Limb (tissue), 2 donors: ENCODE measurements around the gene RTN3.
"Not testable (repeated sequence)": the region's sequence is repeated elsewhere in the genome, so short reads cannot be mapped to it uniquely, and the experiment has no call there.

Experiments
- DNase-seq, 2 donors: peaks; one replicate each; pipeline ENCODE4 v3.0.0-alpha.2; 2016; ENCODE audit errors: extremely low spot score in 2 of 2

RTN3 gene, protein sequence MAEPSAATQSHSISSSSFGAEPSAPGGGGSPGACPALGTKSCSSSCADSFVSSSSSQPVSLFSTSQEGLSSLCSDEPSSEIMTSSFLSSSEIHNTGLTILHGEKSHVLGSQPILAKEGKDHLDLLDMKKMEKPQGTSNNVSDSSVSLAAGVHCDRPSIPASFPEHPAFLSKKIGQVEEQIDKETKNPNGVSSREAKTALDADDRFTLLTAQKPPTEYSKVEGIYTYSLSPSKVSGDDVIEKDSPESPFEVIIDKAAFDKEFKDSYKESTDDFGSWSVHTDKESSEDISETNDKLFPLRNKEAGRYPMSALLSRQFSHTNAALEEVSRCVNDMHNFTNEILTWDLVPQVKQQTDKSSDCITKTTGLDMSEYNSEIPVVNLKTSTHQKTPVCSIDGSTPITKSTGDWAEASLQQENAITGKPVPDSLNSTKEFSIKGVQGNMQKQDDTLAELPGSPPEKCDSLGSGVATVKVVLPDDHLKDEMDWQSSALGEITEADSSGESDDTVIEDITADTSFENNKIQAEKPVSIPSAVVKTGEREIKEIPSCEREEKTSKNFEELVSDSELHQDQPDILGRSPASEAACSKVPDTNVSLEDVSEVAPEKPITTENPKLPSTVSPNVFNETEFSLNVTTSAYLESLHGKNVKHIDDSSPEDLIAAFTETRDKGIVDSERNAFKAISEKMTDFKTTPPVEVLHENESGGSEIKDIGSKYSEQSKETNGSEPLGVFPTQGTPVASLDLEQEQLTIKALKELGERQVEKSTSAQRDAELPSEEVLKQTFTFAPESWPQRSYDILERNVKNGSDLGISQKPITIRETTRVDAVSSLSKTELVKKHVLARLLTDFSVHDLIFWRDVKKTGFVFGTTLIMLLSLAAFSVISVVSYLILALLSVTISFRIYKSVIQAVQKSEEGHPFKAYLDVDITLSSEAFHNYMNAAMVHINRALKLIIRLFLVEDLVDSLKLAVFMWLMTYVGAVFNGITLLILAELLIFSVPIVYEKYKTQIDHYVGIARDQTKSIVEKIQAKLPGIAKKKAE

DNA sequence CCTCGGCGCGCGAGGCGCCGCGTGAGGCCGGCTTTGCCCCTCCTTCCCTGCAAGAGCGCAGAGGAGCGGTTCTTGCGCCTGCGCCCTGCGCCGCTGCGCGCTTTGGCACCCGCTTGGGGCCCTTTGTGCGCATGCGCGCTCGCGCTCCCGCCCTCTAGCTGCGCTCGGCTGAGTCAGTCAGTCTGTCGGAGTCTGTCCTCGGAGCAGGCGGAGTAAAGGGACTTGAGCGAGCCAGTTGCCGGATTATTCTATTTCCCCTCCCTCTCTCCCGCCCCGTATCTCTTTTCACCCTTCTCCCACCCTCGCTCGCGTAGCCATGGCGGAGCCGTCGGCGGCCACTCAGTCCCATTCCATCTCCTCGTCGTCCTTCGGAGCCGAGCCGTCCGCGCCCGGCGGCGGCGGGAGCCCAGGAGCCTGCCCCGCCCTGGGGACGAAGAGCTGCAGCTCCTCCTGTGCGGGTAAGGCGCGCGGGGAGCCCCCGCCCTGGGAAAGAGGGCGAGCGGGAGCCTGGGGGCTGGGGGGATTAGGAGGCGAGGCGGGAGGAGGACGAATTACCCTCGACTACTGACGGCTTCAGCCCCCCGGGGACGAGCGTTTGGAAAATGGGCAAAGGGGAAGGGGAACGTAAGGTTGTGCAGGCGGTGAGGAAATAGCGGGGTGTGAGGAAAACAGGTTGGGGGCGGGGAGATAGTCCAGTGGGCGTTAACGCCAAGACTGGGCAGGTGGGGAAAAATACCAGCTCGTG is at the start of gene RTN3:
Gene RTN3 (plus strand): TSS at position 180 of the 745 bp plus-strand sequence. CDS start 137 bp downstream, at position 317.
- DNase-seq: peak; percentile 95 to 98

DNA sequence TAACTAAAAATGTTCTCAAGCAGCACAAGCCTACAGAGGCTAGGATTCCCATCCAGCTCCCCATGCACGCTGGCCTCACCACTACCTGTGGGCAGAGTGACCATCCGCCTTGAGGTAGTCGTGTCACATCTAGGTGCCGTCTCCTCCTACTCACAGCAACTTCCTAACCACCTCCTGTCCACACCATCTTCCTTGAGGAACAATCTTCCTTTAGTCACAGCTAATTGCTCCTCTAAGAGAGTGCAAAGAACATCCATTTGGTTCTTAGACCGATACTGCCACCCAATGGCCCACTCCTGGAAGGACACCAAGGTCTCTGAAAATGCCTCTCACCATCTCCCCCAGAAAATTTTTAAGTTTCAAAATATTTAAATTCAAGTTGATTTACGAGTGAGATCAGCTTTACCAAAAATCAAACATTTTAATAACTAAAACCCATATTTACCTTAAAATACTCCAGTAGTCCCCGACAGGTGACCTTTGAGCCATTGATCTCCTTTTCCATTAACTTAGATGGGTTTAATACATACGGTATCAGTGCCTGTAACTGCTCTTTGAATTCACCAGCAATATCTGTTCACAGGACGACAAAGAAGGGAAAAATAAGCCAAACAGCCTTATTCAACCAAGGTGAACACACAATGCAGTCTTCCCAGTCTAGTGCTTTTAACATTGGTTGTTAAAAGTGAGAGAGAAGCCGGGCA is 45.4 kb upstream of the RTN3 start:
- peak; percentile 65 to 75 for DNase-seq

DNA sequence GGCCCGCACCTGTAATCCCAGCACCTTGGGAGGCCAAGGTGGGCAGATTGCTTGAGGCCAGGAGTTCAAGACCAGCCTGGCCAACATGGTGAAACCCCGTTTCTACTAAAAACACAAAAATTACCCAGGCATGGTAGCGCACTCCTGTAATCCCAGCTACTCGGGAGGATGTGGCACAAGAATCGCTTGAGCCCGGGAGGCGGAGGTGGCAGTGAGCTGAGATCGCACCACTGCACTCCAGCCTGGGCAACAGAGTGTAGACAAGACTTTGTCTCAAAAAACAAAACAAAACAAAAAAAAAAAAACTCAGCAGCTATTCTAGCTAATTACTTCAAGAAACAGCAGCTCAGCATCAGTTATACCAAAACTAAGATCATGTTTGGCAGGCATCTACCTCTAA is 42.9 kb upstream of the RTN3 start:
- DNase-seq: not testable (repeated sequence)

DNA sequence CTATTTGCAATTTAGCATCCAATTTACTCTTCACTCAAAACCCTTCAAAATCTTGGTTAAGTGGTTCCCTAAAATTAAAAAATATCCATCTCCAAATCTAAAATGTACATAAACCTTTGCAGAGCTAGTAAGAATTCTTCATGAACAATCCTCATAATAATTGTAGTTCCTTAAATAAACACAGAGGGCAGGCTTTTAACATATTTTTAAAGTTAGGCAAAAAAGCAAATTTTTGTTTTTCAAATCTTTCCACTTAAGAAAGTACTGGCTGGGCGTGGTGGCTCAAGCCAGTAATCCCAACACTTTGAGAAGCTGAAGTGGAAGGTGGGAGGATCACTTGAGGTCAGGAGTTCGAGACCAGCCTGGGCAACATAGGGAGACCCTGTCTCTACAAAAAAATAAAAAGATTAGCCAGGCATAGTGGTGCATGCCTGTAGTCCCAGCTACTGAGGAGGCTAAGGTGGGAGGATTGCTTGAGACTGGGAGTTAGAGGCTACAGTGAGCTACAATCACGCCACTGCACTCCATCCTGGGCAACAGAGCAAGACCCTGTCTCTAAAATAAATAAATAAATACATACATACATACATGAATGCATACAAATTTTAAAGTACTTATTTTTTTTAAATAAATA is 42.0 kb upstream of the RTN3 start:
- DNase-seq: peak in 1 of 2 donors; percentile 28

DNA sequence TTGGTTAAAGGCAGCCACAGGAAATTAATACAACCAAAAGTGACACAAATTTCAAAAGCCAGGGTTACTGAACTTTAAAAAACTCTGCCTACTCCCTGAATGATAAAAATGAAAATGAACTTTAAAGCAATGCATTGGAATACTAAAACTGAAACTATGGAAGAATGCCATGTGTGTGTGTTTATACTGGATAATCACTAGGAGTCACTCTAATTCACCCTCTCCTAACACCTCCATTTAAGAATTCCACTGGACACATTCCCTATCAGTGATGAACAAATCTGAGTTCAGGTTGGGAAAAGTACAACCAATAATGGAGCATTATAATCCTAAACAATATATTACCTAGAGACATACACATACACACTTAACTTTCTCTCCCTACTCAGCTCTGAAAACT is 39.6 kb upstream of the RTN3 start:
- no peak for DNase-seq

DNA sequence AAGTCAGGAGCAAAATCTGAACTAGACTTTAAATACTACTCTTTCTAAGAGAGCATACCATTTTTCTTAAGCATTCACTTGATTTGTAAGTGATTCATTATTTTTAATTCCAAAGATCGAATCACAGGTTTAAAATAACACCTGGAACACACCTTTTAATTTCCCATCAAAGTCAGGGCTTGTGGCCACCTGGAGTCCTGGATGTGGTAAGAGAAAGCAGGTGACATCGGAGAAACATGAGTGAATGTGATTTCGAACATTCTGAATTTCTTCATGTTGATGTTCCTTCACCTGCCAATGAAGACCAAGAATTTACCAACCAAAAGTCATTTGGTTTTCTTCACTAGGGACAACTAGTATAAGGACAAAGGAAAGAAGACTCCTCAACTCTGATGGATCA is 38.1 kb upstream of the RTN3 start:
- no peak for DNase-seq

DNA sequence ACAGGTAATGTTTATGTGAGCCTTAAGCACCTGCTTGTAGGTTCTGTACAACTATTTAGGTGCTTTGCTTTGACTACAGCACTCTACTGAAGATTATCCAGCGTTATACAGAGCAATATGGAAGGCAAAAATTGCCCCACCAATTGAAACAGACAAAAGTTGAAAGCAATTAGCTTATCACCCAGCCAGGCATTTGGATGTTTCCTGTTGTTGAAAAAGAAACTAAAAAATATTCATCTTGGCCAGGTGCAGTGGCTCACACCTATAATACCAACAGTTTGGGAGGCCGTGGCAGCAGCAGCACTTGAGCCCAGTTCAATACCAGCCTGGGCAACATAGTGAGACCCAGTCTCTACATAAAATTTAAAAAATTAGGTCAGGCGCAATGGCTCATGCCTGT is 28.6 kb upstream of the RTN3 start:
- DNase-seq: no peak

DNA sequence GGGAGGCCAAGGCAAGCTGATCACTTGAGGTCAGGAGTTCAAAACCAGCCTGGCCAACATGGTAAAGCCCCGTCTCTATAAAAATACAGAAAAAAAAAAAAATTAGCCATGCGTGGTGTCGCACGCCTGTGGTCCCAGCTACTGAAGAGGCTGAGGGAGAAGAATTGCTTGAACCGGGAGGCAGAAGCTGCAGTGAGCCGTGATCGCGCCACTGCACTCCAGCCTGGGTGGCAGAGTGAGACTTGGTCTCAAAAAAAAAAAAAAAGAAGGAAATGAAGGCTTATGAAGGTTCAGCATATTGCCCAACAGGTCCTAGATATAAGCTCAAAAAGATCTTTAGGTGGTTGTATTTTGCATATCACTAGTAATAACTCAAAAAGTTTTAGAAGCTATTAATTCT is 20.3 kb upstream of the RTN3 start:
- DNase-seq: no peak

DNA sequence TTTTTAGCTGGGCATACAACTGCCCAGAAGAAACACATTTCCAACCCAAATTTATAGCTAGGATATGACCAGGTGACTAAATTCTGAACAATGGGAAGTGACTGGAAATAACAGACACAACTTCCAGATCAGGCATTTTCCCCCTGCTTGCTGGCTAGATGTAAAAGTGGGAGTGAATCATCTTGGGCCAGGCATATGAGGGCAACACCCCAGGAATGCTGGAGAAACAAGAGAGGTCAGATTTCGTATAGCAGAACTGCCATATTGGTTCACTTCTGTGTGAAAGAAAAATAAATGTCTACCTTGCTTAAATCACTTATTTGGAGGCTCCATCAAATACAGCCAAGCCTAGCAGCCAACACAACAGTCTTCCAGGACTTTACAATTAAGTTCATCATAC is 17.5 kb upstream of the RTN3 start:
- no peak for DNase-seq

DNA sequence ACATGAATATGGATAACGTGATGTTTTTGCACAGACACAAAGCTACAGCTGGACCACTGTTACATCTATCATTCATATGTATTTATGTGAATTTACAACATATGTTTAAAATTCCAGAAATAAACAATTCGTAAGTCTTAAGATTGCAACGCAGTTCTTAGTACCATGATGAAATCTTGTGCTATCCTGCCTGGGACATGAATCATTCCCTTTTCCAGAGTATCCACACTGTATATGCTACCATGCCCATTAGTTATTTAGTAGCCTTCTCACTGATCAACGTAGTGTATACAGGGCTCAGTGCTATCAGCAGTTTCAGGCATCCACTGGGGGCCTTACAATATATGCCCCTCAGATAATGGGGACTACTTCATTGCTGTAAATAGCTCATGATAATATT is 14.4 kb upstream of the RTN3 start:
- DNase-seq: no peak

DNA sequence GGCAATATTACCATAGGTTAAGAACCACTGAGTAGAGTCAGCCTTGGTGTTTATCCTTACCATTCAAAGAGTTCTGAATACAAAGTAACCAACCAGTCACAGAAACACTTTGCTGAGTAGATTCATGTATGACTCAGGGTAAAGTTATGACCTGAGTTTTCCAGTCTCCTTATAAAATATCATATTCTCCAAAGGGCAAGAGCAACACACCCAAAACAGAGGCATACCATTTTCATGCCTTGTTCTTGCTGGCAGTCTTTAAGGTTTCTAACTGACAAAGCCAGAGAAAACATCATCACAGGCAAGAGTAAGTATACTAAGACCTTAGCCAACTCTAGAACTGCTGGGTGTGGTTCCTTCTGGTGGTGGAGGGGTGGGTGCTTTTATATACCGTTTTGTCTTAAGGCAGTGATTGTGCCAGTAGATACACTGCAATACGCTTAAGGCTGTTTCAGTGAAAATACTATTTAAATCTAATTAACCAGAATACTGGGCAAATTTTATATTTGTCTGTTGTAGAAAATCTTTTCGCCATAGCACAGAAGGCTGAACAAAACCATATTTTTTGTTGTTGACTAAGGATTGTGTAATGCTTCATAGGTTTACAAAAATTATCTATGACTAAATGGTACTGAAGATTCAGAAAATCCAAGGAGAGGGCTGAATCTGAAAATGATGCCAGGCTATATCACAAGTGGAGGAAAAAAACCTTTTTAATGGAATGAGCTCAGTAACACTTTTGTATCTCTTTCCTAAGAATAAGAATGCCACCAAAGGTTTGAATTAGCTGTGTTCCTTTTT is 13.1 kb upstream of the RTN3 start:
- DNase-seq: peak in 1 of 2 donors; percentile 10

DNA sequence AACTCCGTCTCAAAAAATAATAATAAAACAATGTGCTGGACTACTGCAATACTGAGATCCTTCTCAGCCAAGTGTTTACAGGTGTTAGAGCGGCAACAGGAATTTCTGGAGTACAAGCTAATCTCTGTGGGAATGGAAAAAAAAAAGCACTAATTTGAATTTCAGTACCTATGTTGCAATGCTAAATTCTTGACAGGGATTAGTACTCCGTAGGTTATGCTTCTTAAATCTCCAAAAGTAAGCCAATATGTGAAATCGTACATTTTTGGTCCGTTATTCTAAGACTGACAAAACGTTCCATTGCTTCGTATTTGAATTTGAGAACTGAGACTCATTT is 11.2 kb upstream of the RTN3 start:
- no peak for DNase-seq

DNA sequence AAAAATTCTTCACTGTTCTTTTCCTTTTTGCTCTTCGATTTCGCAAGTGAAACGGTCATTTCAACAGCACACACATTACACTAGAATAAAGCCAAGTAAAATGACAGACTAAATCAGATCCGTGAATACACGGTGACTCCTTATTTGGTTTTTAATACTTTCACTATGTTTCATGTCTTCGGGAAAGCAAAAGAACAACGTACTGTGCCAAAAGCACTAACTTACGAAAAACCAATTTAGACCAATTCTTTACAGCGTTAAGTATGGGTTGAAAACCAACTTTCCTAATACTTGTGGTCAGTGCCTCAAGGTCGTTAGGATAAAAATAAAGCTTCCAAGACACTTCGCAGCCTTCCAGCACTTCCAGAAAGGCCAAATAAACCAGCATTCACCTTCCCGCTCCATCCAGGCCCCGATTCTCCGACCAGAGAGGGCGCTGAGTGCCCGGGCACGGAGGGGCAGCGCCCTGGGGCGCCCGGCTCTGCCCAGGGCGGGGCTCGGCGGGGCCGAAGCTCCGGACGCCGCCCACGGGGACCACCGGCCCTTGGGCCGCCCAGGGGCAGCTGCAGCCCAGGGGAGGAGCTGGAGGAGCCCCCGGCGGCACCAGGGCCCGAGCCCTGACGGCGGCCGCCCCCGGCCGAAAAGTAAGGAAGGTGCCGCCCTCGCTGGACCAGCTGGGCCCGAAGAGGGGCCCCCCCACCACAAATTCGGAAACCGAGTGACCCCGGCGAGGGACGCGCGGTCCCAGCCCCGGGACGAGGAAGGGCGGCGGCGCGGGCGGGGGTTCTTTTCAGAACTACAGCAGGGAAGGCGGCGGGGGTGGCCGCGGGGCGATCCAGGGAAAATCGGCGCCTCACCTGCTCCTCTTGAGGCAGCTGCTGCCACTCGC is 10.6 kb upstream of the RTN3 start:
- peak; percentile 36 to 68 for DNase-seq

DNA sequence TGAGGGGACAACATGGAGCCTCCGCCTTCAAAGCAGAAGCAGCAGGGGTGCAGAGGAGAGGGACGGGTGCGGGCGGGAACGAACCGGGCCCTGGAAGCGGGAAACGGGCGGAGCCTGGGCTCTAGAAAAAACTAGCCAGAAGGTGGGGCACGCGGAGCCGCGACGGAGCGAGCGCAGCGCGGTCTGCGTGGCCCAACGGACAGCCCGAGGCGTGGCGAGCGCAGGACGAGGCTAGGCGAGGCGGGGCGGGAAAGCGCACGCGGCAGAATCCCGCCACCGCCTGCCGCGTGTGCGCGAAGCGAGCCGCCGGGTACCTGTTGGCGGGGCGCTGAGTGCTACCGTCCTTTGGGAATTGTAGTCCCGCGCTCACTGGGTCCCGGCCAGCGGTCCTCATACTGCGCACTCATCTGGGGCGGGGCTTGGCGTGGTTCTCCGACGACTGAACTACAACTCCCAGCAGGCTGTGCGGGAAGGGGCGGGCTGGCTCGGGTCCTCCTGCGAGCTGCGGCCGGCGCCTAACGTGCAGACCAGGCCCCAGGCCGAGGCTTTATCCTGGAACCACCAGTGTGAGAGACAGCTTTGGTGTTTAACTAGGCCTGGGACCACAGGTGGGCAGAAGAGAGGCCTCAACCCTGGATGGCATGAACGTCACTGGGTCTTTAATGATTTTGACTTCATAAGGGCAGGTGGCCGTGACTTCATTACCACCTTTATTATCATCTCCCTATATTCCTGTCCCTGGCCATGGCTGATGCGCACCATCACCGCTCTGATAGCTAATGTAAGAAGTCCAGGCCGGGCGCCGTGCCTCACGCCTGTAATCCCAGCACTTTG is 9.8 kb upstream of the RTN3 start, which contains the start of gene ATL3:
Gene ATL3 (minus strand): TSS at position 55 of the 834 bp plus-strand sequence. CDS start 41 bp downstream, at position 14.
- DNase-seq: peak; percentile 94 to 98

DNA sequence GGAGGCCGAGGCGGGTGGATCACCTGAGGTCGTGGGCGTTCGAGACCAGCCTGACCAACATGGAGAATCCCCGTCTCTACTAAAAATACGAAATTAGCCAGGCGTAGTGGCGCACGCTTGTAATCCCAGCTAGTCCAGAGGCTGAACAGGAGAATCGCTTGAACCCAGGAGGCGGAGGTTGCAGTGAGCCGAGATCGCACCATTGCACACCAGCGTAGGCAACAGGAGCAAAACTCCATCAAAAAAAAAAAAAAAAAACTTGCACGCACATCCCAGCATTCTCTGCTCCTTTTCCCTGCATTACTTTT is 9.2 kb upstream of the RTN3 start:
- no peak for DNase-seq

DNA sequence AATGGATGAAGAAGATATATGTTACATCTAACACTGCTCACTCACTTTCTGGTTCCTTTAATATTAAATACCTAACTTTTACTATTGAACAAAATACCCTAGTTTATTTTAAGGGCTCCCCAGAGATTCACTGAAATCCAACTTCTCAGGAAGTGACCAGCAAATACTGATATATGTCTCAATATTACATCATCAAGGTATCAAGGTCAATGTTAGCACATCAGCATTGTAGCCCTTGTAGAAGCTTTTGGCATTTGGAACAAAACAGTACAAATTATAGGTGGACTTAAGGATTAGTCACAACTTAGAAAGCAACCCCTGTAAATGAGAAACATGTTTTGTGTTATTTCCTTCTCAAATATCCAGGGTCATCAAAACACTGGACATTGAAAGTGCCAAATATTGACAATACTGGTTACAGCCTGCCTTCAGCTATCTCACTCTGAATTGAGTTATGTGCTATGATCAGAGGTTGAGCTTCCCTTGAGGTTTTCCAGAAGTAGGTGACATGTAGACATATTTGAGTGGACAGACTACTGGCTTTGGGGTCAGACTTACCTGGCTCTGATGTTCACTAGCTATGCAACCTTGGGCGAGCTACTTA is 8.3 kb upstream of the RTN3 start:
- no peak for DNase-seq

DNA sequence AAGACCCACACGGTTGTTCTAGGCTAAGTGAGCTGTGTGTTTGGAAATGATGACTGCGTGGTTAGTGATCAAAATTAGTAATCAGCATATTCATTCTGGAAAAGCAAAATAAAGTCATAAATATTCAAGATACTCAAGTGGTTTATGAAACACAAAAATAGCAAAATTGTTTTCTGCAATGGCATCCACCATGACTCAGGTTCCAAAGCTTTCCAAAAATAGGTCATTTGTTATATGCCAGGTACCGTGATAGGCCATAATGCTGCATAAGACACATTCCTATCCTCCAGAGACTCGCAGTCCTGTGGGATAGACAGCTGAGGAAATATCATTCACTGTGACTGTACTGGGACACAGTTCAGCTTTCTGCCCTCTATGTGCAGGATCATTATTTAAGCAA is 7.7 kb upstream of the RTN3 start:
- DNase-seq: no peak
